Stimulated activated CD4-positive, alpha-beta T cell treated with anti-CD3 and anti-CD28 coated beads, Interleukin-1b, Interleukin-23, amount 100 ng/mL, for 48 hours (primary cell): ENCODE data around the gene SZT2.
"Not testable (repeated sequence)": the region's sequence is repeated elsewhere in the genome, so short reads cannot be mapped to it uniquely, and the experiment has no call there.

ENCODE experiments used
- DNase-seq: peaks from one replicate; pipeline ENCODE4 v3.0.0-alpha.2; 2020

The SZT2 gene

DNA sequence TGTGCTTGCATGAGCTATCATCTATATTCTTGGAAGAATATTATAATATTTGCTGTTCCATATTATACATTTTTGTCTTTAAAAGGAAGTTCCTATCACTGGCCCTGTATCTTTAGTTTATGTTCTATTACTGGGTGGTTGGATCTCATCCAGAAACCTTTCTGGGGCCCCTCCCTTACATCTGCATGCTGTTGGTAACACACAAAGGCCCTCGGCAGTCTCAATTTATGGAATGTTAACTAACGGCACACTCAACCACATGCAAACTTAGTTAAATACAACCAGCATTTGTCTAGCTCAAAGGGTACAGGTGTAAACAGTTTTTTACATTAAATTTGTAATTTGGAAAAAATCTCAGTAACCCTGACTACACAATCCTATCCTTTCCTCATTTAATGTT, 73.8 kb downstream of the SZT2 start:
- DNase-seq = no peak

DNA sequence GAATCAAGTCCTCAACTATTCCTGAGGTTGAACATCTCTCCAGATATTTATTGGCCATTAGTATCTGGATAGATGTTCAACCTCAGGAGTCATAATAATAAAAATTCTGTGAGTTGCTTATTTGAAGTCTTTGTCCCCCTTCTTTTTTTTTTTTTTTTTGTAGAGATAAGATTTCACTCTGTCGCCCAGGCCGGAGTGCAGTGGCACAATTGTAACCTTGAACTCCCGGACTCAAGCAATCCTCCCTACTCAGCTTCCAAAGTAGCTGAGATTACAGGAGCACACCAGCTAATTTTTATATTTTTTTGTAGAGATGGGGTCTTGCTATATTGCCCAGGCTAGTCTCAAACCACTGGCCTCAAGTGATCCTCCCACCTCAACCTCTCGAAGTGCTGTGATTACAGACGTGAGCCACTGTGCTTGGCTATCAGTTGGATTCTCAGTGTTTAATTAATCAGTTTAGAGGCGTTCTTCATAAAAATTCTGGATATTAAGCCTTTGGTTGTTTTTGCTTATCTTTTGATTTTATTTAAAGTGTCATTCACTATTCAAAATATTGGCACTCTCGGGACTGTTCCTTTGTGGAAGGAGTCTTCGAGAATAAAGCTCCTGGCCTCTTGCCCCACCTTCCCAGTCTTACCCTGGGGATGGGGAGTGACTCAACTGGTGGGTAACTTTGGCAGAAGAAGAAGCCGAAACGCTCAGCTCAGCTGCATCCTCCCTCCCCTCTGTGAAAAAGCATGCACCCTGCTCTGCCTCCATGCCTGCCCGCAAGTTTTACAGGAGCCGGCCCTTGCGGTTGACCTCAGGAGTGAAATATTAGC, 75.2 kb downstream of the SZT2 start:
- DNase-seq = no peak

DNA sequence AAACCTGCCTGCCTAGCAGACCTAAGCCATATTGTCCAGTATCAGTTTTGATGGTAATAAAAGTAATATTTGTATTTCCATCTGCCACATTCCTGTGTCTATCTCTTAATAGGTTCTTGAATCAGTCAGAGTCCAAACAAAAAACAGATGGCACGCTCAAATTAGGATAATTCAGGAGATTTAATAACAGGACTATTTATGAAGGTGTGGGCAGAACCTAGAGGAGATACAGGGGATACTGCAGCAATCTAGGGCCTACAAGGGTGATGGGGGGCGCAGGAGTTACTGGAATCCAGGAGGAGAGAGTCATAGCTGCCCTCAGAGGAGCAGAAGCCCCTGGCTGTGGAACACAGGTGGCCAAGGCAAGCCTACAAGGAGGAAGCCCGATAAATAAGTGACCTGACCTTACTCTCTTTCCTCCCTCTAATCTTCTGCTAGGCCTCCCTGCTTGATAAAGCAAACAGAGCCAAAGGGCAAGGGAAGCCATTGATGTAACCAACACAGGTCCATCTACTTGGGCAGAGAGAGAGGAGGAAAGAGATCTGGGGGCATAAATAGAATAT, 75.9 kb downstream of the SZT2 start:
- DNase-seq = no peak

DNA sequence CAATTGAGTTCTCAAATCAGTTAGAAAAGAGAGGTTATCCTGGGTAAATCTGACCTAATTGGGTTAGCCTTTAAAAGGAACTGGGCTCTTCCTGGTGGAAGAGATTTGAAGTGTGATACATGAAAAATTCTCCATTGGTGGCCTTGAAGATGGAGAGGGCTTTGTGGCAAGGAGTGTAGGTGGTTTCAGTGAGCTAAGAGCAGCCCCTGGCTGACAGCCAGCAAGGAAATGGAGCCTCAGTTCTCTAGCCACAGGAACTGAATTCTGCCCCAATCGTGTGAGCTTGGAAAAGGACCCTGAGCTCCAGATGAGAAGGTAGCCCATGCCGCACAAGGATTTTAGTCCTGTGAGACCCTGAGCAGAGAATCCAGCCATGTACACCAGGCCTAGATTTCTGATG, 76.7 kb downstream of the SZT2 start:
- DNase-seq = no peak

GRCh38 chr1:43468414-43468813, 78.7 kb downstream of the SZT2 start:
- DNase-seq = no peak

DNA sequence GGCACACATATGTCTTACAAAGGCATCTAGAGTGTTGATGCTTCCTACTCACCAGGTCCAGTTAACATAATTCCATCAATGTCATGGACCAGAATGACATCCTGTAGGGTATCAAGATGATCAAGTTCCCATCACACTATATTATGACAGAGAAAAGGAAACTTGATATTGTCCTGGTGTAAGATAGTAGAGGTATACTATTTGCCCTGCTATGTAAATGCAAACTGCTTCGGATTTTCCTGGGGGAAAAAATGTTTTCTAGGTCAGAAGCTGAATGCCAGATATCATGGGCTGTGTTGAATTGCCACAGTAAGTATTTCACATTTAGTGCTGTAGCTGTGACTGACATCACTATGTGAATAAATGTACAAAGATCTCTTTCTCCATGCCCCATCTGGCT, 80.2 kb downstream of the SZT2 start:
- no peak for DNase-seq

GRCh38 chr1:43472087-43472462, 82.4 kb downstream of the SZT2 start:
- no peak for DNase-seq

DNA sequence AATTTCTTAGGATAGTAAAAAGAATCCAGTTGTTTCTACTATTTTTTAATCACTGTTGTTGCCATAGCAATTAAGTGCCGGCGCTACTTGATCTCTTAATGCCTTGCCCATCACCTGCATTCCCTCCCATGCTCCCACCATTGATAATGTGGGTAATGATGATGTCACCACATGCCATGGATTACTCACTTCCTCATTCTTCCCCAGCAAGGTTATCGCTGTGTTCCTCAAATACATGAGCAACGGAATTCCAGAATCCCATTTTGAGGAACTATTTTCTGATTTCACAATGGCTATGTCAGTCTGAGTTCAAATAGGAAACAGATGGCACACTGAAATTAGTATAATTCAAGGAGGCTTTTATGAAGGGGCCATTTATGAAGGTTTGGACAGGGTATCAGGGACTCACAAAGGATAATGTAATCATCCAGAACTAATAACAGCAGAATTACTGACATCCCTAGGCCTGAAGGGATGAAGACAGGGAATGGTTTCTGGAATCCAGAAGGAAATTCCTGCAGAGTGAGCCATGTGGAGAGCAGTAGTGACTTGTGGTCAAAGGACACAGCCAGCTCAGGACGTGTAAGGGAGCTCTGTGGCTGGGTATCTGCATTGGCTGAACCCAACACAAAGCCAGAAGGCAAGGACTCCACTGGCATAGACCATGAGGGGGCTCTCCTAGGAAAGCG, 82.9 kb downstream of the SZT2 start:
- not testable (repeated sequence) for DNase-seq

GRCh38 chr1:43473463-43473862, 83.8 kb downstream of the SZT2 start:
- DNase-seq = no peak

- not testable (repeated sequence) for DNase-seq
These were observed 86.1 kb downstream of the SZT2 start for GRCh38 chr1:43475611-43476401.

GRCh38 chr1:43477716-43478115, 88.0 kb downstream of the SZT2 start:
- no peak for DNase-seq

- DNase-seq = no peak
These were observed 89.7 kb downstream of the SZT2 start for GRCh38 chr1:43479414-43479813.

- no peak for DNase-seq
These were observed 91.8 kb downstream of the SZT2 start for GRCh38 chr1:43481491-43481890.

- DNase-seq = no peak
These were observed 92.5 kb downstream of the SZT2 start for GRCh38 chr1:43482215-43482614.

- DNase-seq = no peak
These were observed 94.7 kb downstream of the SZT2 start for GRCh38 chr1:43484367-43484766.

DNA sequence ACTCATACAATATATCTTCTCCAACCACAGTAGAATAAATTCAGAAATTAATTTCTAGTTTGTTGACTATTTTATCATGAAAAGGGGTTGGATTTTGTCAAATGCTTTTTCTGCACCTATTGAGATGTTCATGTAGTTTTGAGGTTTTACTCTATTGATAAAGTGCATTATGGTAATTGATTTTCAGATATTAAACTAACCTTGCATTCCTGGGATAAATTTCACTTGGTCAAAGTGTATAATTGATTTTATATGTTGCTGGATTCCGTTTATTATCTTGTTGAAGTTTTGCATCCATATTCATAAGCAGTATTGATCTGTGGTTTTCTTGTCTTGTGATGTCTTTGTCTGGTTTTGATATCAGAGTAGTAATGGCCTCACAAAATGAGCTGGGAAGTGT, 98.5 kb downstream of the SZT2 start:
- DNase-seq = no peak

DNA sequence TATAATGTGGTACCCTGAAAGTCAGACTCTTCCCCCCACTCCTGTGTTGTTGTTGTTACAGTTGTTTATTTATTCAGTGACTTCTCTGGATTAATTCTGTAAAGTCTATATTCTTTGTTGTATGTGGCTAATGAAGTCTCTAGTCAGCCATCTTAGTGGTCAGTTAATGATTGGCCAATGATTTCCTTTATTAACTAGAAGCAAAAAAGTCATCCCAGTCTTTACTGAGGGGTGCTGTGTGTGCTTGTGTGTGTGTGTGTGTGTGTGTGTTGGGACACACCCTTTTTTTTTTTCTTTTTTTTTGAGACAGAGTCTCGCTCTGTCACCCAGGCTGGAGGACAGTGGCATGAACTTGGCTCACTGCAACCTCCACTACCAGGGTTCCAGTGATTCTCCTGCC, 101.4 kb downstream of the SZT2 start:
- DNase-seq = no peak

DNA sequence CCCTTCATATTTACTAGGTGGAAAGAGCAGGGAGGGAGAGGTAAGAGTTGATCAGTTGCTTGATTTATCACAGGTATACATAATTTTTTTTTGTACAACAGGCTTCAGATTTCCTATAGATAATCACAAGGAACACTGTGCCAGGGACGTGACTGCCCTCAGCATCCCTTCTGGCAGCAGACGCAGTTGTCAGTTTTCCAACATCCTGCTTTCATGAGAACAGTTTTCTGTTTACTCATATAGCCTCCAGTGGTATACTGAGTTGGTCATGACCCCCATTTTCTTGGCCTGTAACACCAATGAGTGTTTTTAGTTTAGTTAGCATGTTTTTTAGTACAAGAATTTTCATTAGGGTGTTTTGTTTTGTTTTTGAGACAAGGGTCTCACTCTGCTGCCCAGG, 103.1 kb downstream of the SZT2 start:
- DNase-seq = no peak

DNA sequence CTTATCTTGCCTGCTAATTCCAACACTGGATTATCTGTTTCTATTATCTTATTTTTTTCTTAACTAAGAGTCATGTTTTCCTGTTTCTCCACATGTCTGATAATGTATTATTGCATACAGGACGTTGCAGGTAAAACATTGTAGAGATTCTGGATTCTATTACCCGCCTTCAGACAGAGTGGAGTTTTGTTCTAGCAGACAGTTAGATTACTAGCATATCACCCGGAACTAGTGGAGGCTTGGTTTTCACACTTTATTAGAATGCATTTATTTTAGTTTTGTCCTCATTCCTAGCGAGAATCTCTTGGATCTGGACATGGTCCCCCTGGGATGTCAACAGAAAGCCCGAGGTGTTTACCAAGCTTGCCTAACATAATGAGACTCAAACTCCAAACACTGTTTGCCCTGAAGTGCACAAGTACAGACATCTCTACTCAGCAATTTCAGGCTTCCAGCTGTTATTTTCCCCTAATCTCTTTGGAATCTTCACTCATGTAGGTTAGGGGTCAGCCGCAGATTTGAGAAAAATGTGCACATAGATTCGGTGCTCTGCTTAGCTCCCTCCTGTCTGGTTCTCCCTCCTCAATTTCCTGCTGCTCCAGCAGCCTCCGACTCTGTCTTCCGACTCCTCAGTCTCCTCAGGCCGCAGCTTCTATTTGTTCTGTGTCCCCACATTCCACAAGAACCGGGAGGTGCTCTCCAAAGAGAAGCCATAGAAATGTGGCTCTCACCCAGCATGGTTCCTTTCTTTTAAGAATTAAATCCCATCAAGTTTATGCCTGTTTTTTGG, 104.2 kb downstream of the SZT2 start:
- DNase-seq = no peak

DNA sequence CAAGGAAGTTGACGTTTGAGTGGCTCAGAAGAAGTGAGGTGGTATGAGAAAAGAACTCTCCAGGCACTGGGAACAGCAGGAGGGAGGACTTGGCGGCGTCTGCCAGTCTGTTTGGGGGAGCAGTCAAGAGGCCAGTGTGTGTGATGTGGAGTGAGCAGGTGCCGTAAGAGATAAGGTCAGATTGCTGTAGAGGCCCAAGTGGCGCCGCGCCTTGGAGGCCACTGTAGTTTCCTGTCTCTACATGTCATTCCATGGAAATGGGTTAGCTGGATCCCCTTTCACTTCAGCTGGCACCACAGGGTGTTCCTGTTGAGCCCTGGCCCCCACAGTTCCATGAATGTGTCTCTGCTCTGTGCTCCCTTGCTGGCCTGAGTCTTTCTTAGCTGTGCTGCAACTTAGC, 105.5 kb downstream of the SZT2 start:
- DNase-seq = no peak

DNA sequence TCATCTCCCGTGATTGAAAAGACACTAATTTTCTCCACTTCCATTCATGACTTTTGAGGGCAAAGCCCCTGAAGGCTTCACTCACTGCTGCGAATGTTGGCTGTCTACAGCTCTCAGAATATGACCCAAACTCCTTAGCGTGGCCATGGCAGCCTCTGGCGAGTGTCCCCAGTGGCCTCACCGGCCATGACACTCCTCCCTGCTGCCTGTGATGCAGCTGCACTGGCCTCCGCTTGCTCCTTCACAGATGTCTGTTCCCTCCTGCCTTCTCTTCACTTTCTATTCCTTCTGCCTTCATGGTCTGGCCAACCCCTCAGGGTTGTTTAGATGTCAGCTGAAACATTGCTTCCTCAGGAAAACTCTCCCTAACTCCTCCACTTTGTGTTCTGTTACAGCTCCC, 110.2 kb downstream of the SZT2 start:
- DNase-seq = no peak

DNA sequence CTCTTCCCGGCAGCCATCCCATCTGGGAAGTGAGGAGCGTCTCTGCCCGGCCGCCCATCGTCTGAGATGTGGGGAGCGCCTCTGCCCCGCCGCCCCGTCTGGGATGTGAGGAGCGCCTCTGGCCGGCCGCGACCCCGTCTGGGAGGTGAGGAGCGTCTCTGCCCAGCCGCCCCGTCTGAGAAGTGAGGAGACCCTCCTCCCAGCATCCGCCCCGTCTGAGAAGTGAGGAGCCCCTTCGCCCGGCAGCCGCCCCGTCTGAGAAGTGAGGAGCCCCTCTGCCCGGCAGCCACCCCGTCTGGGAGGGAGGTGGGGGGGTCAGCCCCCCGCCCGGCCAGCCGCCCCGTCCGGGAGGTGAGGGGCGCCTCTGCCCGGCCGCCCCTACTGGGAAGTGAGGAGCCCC, 112.1 kb downstream of the SZT2 start:
- DNase-seq = not testable (repeated sequence)

DNA sequence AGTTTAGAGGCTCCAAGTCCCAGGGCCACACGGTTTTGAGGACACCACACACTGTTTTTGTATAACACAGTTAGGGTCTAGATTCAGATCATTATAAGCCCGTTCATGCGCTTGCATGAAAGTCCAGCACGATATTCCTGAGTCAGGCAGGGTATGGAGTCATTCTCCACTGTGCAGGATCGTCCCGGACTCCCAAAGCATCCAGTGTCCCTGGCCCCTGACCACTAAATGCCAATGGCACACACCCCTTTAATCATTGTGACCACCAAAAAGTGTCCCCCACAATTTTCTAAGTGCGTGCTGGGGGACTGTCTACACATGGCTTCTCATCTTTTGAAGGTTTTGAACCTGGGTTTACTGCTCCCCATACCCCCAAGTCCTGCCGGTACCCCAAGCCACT, 113.8 kb downstream of the SZT2 start:
- no peak for DNase-seq
